Measurements from ENCODE around the gene FAM3C. TPM values are rescaled to one million over a fixed set of nuclear protein-coding genes. Genes with fewer than 3 reads are reported as not detected.

Gene FAM3C
- total and polyA plus RNA-seq, 2 of the 4 experiments (the other 2 are of a cell fraction), result 11.5 to 45.8 TPM

- Histone ChIP-seq H3K9ac (ENCODE audit: low read depth, low read length) (no peak overlapping the region), H2BK5ac (ENCODE audit: low read depth, low read length, poor library complexity, severe bottlenecking) (no peak overlapping the region), H2AK9ac (replicated peaks; ENCODE audit: low read depth, low read length, poor library complexity) (no peak overlapping the region), H2BK15ac (ENCODE audit: low read depth, low read length) (no peak overlapping the region), H3K4ac (ENCODE audit: low read depth, low read length) (no peak overlapping the region), H2BK120ac (ENCODE audit: low read depth, low read length) (no peak overlapping the region), H3K27ac (ENCODE audit: insufficient read depth, low read length) (no peak overlapping the region), H3K9me3 (ENCODE audit: control insufficient read depth, insufficient read depth, low read length) (no peaks in the 10 kb centered on the region), H2BK20ac (ENCODE audit: low read depth, low read length) (no peak overlapping the region), H4K5ac (ENCODE audit: low read depth, low read length) (no peak overlapping the region), H4K8ac (ENCODE audit: low read depth in 2 of 2, low read length in 2 of 2) (no peak overlapping the region), H3K4me3 (ENCODE audit: insufficient read depth, low read depth, low read length) (no peak overlapping the region), H3K23ac (ENCODE audit: low read depth, low read length) (no peak overlapping the region), H3K9me1 (ENCODE audit: insufficient read depth, low read length) (no peaks in the 10 kb centered on the region), H4K91ac (ENCODE audit: insufficient read depth, low read depth, low read length) (no peak overlapping the region), H3K4me2 (ENCODE audit: low read depth, low read length) (no peak overlapping the region), H3K18ac (ENCODE audit: low read depth, low read length) (no peak overlapping the region), H3K4me1 (ENCODE audit: control insufficient read depth, insufficient read depth, low read length) (no peaks in the 10 kb centered on the region), H2AFZ (replicated peaks; ENCODE audit: low read length, poor library complexity) (no peak overlapping the region), H3K79me1 (ENCODE audit: low read depth in 1 of 2, low read length in 2 of 2) (peaks cover 8 to 21% of the 10 kb centered on the region in 2 experiments), H3K27me3 (ENCODE audit: control insufficient read depth, insufficient read depth, low read length) (no peaks in the 10 kb centered on the region), H3K36me3 (ENCODE audit: control insufficient read depth, insufficient read depth, low read length) (peaks cover under 1% of the 10 kb centered on the region), H2AK5ac (ENCODE audit: low read depth, low read length) (no peak overlapping the region), H3K14ac (replicated peaks; ENCODE audit: low read depth, low read length) (no peak overlapping the region), H3K56ac (ENCODE audit: extremely low read depth, insufficient read depth, low read length) (no peak overlapping the region), H4K20me1 (ENCODE audit: insufficient read depth, low read length) (peaks cover 6% of the 10 kb centered on the region; the same call in 1 of the 2 replicates)
- TF ChIP-seq ELK1 (IDR thresholded peaks at IDR 0.05; ENCODE audit: borderline replicate concordance, low read depth, low read length) (no peak), USF2 (IDR thresholded peaks at IDR 0.05; ENCODE audit: low read depth, low read length) (no peak), RCOR1 (IDR thresholded peaks at IDR 0.05; ENCODE audit: insufficient replicate concordance, low read length) (no peak), CTCF (conservative IDR thresholded peaks at IDR 0.05; ENCODE audit: low read depth, low read length) (no peak), CHD1 (IDR thresholded peaks at IDR 0.05; ENCODE audit: low read depth, low read length) (no peak), MAZ (IDR thresholded peaks at IDR 0.05; ENCODE audit: borderline replicate concordance, low read depth, low read length) (no peak), RFX5 (IDR thresholded peaks at IDR 0.05; ENCODE audit: low read depth, low read length) (no peak), NFE2L2 (IDR thresholded peaks at IDR 0.05; ENCODE audit: low read depth, low read length) (no peak), SMC3 (IDR thresholded peaks at IDR 0.05; ENCODE audit: low read depth, low read length) (no peak), MAFK (IDR thresholded peaks at IDR 0.05; ENCODE audit: low read depth, low read length) (no peak), RAD21 (IDR thresholded peaks at IDR 0.05; ENCODE audit: low read length) (no peak), POLR2A (IDR thresholded peaks at IDR 0.05; ENCODE audit: low read depth, low read length) (no peak), CEBPB (IDR thresholded peaks at IDR 0.05; ENCODE audit: low read depth, low read length) (no peak), FOS (IDR thresholded peaks at IDR 0.05; ENCODE audit: low read depth, low read length) (no peak), BHLHE40 (IDR thresholded peaks at IDR 0.05; ENCODE audit: low read depth, low read length) (no peak)
- in situ Hi-C loops (cut with MboI; ENCODE audit: low sequenced_read_pairs), result no loop called here
- ATAC-seq (ENCODE audit: low read depth) (no peak), DNase-seq (no peak)
- intact Hi-C loops (cut with micrococcal nuclease), result no loop called here
- ChIA-PET CTCF (interaction anchor here (1.1 to 2.3 kb wide), 8 partner anchors 9 to 150 kb away, joined by 3 to 9 read pairs (median 5); no protein-coding TSS in a partner anchor), POLR2A (ENCODE audit: unreplicated experiment) (interaction anchor here (0.5 kb wide), 1 partner anchor 30 kb away, joined by 4 read pairs; no protein-coding TSS in a partner anchor)
- BruUV-seq (replicated peaks), result no TSS peak
- no CpG with 5 or more reads among the region's 3 CpGs for WGBS, 2 experiments (ENCODE audit: extremely low coverage in 2 of 2, insufficient read length in 1 of 2)
- dilution Hi-C loops (cut with HindIII; ENCODE audit: low sequenced_read_pairs, unreplicated experiment), result no loop called here
These were observed 1.3 kb upstream of the FAM3C start for GRCh38 chr7:121397361-121397760.

All from IMR-90 (cell line).